HepG2 (cell line): ENCODE results near the gene NAT9. TPM values are rescaled to one million over a fixed set of nuclear protein-coding genes. Genes with fewer than 3 reads are reported as not detected.
A peak's percentile ranks its signal among the peaks of the same experiment; 100 is the strongest.

ENCODE experiments used
- BRD4 ChIP-seq: sonication (generic); formaldehyde crosslinking; IDR thresholded peaks from 2 replicates; pipeline ENCODE4 v1.4.0; 2020; ENCODE audit warnings: missing genetic modification reagents
- CREB1 ChIP-seq, 2 experiments: fragments of 450-650 bp in 1 of 2; IDR thresholded peaks; 2 replicates each; pipeline ENCODE4 v1.6.1; 2016 to 2017; ENCODE audit warnings: control low read depth in 1 of 2, mild to moderate bottlenecking in 1 of 2, missing compliant biosample characterization in 1 of 2, missing genetic modification characterization in 1 of 2
- DMAP1 ChIP-seq: IDR thresholded peaks from 2 replicates; pipeline ENCODE4 v1.6.1; 2016
- GATA4 ChIP-seq: sonication (generic); IDR thresholded peaks from 2 replicates; pipeline ENCODE4 v1.6.1; 2016; ENCODE audit warnings: antibody characterized with exemption, low read depth, borderline replicate concordance
- HMG20B ChIP-seq: conservative IDR thresholded peaks from 2 replicates; pipeline ENCODE4 v1.6.1; 2016; ENCODE audit warnings: missing genetic modification reagents, missing compliant biosample characterization
- HNF4A ChIP-seq: sonication (generic); formaldehyde crosslinking; IDR thresholded peaks from 2 replicates; pipeline ENCODE4 v1.4.0; 2020; ENCODE audit warnings: missing genetic modification reagents
- MED8 ChIP-seq: sonication (generic); formaldehyde crosslinking; IDR thresholded peaks from 2 replicates; pipeline ENCODE4 v1.8.1; 2023; ENCODE audit warnings: mild to moderate bottlenecking, missing genetic modification reagents; ENCODE audit not compliant: insufficient replicate concordance
- MTF2 ChIP-seq: sonication (generic); formaldehyde crosslinking; IDR thresholded peaks from 2 replicates; pipeline ENCODE4 v1.5.0; 2020; ENCODE audit warnings: missing genetic modification reagents, borderline replicate concordance
- PAX8 ChIP-seq: sonication (generic); formaldehyde crosslinking; IDR thresholded peaks from 2 replicates; pipeline ENCODE4 v1.8.0; 2022; ENCODE audit warnings: mild to moderate bottlenecking, missing genetic modification reagents, borderline replicate concordance
- ZC3H4 ChIP-seq: sonication (generic); formaldehyde crosslinking; IDR thresholded peaks from 2 replicates; pipeline ENCODE4 v1.4.0; 2020; ENCODE audit warnings: missing genetic modification reagents, borderline replicate concordance
- ZNF501 ChIP-seq: sonication (generic); formaldehyde crosslinking; IDR thresholded peaks from 2 replicates; pipeline ENCODE4 v1.5.1; 2020; ENCODE audit warnings: mild to moderate bottlenecking, moderate library complexity, missing genetic modification reagents
- ZNF879 ChIP-seq: sonication (generic); formaldehyde crosslinking; IDR thresholded peaks from 2 replicates; pipeline ENCODE4 v1.8.1; 2023; ENCODE audit warnings: missing genetic modification reagents
- ZSCAN12 ChIP-seq: sonication (generic); formaldehyde crosslinking; IDR thresholded peaks from 2 replicates; pipeline ENCODE4 v1.9.0; 2021; ENCODE audit warnings: mild to moderate bottlenecking, missing genetic modification reagents
- ZSCAN30 ChIP-seq: sonication (generic); formaldehyde crosslinking; IDR thresholded peaks from 2 replicates; pipeline ENCODE4 v1.5.0; 2020; ENCODE audit warnings: mild to moderate bottlenecking, missing genetic modification reagents
- polyA plus RNA-seq, 8 experiments: library from polyadenylated mRNA; depleted of rRNA in 3 of 8; stranded (reverse) in 7 of 8; unstranded in 1 of 8; fragments of >200 nt; fragmentation: Illumina TruSeq in 4 of 8; extraction: Trizol in 4 of 8; gene quantifications; 2 replicates each; pipeline versions ENCODE4 v1.2.1 to v1.2.3, GENCODE V29; 2011 to 2016; ENCODE audit warnings: low read depth in 4 of 8, missing spikeins in 1 of 8, mixed read lengths in 1 of 8; ENCODE audit not compliant: insufficient read depth in 1 of 8
- total RNA-seq, 5 experiments: library from RNA; depleted of rRNA; stranded (reverse); fragments of >200 nt; fragmentation: Illumina TruSeq; extraction: Trizol; gene quantifications; 2 replicates each; pipeline ENCODE4 v1.2.3, GENCODE V29; 2016; ENCODE audit warnings: low read depth in 1 of 5
- TF ChIP-seq, protein P1 (sequence below): sonication (generic); formaldehyde crosslinking; IDR thresholded peaks from 2 replicates; pipeline ENCODE4 v1.4.0; 2020; ENCODE audit warnings: missing genetic modification reagents
- TF ChIP-seq, protein P2 (sequence below): IDR thresholded peaks from 2 replicates; pipeline ENCODE4 v1.6.1; 2018; ENCODE audit warnings: missing genetic modification reagents
- TF ChIP-seq, protein P3 (sequence below): sonication (generic); formaldehyde crosslinking; IDR thresholded peaks from 2 replicates; pipeline ENCODE4 v1.4.0; 2020; ENCODE audit warnings: missing genetic modification reagents
- TF ChIP-seq, protein P4 (sequence below): IDR thresholded peaks from 2 replicates; pipeline ENCODE4 v1.6.1; 2018; ENCODE audit warnings: missing genetic modification reagents, mild to moderate bottlenecking, missing compliant biosample characterization

NAT9 gene
- total and polyA plus RNA-seq, 2 of the 13 experiments (the other 11 are each of a cell fraction or from before 2014, with no cell fraction given): 39.7 to 44.2 TPM

DNA sequence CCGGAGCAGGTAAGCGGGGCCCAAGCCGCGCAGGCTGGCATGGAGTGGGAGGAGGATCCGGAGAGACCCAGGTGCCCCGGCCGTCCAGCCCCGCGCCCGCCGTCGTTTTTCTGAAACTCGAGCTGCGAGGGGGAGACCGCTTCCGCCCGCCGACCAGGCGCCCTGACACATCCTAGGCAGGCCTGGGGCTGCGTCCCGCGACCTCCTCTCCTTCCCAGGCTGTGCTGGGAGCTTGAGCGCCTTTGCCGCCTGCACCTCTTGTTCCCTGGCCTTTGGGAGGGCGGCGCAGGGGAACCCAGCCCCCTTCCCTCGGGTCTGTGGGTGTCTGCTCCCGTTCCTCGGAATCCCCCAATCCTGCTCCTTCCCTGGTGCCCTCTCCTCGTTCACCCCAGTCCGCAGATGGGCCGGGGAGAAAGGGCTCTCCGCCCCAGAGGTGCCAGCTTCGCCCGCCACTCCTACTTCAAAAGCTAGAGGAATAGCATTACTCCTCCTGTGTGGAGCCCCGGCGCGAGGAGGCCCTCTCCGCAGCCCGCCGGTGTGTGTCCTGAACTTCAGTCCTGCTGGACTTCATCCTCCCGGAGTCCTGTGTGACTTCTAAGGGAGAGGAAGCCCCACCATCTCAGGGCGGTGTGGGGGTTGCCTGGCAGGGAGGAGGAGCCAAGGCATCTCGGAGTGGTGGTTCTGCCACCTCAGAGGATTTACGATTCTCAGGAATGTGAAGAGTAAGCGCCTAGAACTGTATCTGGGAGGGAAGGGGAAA is 26.7 kb downstream of the NAT9 start (continued):
- TF ChIP-seq, protein P1, sequence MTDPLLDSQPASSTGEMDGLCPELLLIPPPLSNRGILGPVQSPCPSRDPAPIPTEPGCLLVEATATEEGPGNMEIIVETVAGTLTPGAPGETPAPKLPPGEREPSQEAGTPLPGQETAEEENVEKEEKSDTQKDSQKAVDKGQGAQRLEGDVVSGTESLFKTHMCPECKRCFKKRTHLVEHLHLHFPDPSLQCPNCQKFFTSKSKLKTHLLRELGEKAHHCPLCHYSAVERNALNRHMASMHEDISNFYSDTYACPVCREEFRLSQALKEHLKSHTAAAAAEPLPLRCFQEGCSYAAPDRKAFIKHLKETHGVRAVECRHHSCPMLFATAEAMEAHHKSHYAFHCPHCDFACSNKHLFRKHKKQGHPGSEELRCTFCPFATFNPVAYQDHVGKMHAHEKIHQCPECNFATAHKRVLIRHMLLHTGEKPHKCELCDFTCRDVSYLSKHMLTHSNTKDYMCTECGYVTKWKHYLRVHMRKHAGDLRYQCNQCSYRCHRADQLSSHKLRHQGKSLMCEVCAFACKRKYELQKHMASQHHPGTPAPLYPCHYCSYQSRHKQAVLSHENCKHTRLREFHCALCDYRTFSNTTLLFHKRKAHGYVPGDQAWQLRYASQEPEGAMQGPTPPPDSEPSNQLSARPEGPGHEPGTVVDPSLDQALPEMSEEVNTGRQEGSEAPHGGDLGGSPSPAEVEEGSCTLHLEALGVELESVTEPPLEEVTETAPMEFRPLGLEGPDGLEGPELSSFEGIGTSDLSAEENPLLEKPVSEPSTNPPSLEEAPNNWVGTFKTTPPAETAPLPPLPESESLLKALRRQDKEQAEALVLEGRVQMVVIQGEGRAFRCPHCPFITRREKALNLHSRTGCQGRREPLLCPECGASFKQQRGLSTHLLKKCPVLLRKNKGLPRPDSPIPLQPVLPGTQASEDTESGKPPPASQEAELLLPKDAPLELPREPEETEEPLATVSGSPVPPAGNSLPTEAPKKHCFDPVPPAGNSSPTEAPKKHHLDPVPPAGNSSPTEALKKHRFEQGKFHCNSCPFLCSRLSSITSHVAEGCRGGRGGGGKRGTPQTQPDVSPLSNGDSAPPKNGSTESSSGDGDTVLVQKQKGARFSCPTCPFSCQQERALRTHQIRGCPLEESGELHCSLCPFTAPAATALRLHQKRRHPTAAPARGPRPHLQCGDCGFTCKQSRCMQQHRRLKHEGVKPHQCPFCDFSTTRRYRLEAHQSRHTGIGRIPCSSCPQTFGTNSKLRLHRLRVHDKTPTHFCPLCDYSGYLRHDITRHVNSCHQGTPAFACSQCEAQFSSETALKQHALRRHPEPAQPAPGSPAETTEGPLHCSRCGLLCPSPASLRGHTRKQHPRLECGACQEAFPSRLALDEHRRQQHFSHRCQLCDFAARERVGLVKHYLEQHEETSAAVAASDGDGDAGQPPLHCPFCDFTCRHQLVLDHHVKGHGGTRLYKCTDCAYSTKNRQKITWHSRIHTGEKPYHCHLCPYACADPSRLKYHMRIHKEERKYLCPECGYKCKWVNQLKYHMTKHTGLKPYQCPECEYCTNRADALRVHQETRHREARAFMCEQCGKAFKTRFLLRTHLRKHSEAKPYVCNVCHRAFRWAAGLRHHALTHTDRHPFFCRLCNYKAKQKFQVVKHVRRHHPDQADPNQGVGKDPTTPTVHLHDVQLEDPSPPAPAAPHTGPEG: no peak
- TF ChIP-seq MTF2 (CRISPR knock-in tag) (no peak), DMAP1 (CRISPR knock-in tag) (no peak), ZNF879 (CRISPR knock-in tag) (0 out of 2 replicates have a peak, but pooled peaks have one; percentile 12), HNF4A (CRISPR knock-in tag) (peak; percentile 33), HMG20B (CRISPR knock-in tag) (peak; percentile 23; the same call in 1 of the 2 replicates), GATA4 (no peak), PAX8 (CRISPR knock-in tag) (peak; percentile 42; the same call in 1 of the 2 replicates), ZNF501 (CRISPR knock-in tag) (no peak; the same call in 1 of the 2 replicates), ZSCAN30 (no peak), BRD4 (CRISPR knock-in tag) (no peak), ZSCAN12 (CRISPR knock-in tag) (no peak), MED8 (CRISPR knock-in tag) (no peak), ZC3H4 (CRISPR knock-in tag) (peak; percentile 46; the same call in 1 of the 2 replicates), CREB1 (IDR thresholded peaks at IDR 0.05) (no peak), CREB1 (CRISPR knock-in tag; IDR thresholded peaks at IDR 0.05) (no peak)
- TF ChIP-seq, protein P2, sequence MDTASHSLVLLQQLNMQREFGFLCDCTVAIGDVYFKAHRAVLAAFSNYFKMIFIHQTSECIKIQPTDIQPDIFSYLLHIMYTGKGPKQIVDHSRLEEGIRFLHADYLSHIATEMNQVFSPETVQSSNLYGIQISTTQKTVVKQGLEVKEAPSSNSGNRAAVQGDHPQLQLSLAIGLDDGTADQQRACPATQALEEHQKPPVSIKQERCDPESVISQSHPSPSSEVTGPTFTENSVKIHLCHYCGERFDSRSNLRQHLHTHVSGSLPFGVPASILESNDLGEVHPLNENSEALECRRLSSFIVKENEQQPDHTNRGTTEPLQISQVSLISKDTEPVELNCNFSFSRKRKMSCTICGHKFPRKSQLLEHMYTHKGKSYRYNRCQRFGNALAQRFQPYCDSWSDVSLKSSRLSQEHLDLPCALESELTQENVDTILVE (CRISPR knock-in tag): no peak; the same call in 1 of the 2 replicates
- TF ChIP-seq, protein P3, sequence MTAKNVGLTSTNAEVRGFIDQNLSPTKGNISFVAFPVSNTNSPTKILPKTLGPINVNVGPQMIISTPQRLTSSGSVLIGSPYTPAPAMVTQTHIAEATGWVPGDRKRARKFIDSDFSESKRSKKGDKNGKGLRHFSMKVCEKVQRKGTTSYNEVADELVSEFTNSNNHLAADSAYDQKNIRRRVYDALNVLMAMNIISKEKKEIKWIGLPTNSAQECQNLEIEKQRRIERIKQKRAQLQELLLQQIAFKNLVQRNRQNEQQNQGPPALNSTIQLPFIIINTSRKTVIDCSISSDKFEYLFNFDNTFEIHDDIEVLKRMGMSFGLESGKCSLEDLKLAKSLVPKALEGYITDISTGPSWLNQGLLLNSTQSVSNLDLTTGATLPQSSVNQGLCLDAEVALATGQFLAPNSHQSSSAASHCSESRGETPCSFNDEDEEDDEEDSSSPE (CRISPR knock-in tag): no peak
- TF ChIP-seq, protein P4, sequence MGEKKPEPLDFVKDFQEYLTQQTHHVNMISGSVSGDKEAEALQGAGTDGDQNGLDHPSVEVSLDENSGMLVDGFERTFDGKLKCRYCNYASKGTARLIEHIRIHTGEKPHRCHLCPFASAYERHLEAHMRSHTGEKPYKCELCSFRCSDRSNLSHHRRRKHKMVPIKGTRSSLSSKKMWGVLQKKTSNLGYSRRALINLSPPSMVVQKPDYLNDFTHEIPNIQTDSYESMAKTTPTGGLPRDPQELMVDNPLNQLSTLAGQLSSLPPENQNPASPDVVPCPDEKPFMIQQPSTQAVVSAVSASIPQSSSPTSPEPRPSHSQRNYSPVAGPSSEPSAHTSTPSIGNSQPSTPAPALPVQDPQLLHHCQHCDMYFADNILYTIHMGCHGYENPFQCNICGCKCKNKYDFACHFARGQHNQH (CRISPR knock-in tag): no peak
